HFFc6 (cell line): Measurements from ENCODE around the gene SEC22A. TPM values are rescaled to one million over a fixed set of nuclear protein-coding genes. Genes with fewer than 3 reads are reported as not detected.

Experiments
- DNase-seq: peaks from one replicate; pipeline ENCODE4 v3.0.0-alpha.2; 2018
- H3K27ac Mint-ChIP-seq: 2 replicates; pipeline ENCODE4 v1.8.0; 2020; ENCODE audit warnings: mild to moderate bottlenecking, mixed read lengths
- H3K27me3 Mint-ChIP-seq: 2 replicates; pipeline ENCODE4 v1.8.0; 2021; ENCODE audit warnings: mild to moderate bottlenecking, moderate library complexity, mixed read lengths; ENCODE audit not compliant: insufficient read depth
- H3K36me3 Mint-ChIP-seq: 2 replicates; pipeline ENCODE4 v1.8.0; 2021; ENCODE audit warnings: low read depth, mixed read lengths
- H3K4me1 Mint-ChIP-seq: 2 replicates; pipeline ENCODE4 v1.8.0; 2020; ENCODE audit warnings: low read depth, mixed read lengths
- H3K4me3 Mint-ChIP-seq: 2 replicates; pipeline ENCODE4 v1.8.0; 2020; ENCODE audit warnings: mild to moderate bottlenecking, moderate library complexity, mixed read lengths
- H3K9me3 Mint-ChIP-seq: 2 replicates; pipeline ENCODE4 v1.8.0; 2020; ENCODE audit warnings: mild to moderate bottlenecking, mixed read lengths
- CTCF ChIP-seq: fragments of 200-600 bp; sonication (generic); IDR thresholded peaks from 2 replicates; pipeline ENCODE4 v1.5.0; 2021; ENCODE audit warnings: antibody characterized with exemption, mild to moderate bottlenecking
- total RNA-seq, 6 experiments: library from RNA; stranded (reverse); fragmentation: NEBNext Ultra II Directional; extraction: Animal tissue kit (Norgen Biotek cat#: 25700); gene quantifications; 2 replicates in 1 of 6; 3 replicates in 5 of 6; pipeline ENCODE4 v1.2.3, GENCODE V29; 2021

SEC22A gene
- total RNA-seq, 6 experiments from 2014 or later: 13.7 to 20.8 (median 18.0) TPM

DNA sequence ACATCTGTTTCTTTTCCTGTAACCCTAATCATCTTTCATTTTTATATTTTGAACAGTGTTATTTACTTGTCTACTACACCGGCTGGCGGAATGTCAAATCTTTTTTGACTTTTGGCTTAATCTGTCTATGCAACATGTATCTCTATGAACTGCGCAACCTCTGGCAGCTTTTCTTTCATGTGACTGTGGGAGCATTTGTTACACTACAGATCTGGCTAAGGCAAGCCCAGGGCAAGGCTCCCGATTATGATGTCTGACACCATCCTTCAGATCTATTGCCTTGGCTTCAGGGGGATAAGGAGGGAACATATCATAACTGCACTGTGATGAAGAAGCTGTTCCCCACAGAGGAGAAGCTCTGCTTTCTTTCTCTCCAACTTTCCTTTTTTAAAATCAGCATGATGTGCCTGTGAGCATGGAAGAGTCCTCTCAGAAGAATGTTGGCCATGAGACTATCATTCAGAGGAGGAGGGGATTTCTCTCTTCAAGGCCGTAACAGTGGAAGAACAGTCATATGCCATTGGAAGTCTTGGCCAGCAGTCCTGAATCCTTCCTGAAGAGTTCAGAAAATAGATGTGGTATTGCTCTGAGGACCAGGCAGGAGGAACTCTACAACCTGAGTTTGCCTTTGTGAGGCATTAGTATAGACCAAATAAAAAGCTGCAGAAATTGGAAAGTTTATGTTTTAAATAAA, 69.9 kb downstream of the SEC22A start:
- Mint-ChIP-seq H3K27me3 (no peaks in the 10 kb centered on the region; the same call in none of the 2 replicates), H3K36me3 (peaks cover 4% of the 10 kb centered on the region; the same call in 1 of the 2 replicates), H3K4me1 (peaks cover 34% of the 10 kb centered on the region), H3K9me3 (no peaks in the 10 kb centered on the region), H3K27ac (peak overlapping the region; percentile 62), H3K4me3 (no peak overlapping the region)
- no peak for DNase-seq
- TF ChIP-seq CTCF: no peak

- H3K27ac Mint-ChIP-seq: peak overlapping the region; percentile 92
- TF ChIP-seq CTCF: no peak
- H3K4me1 Mint-ChIP-seq: peaks cover 34% of the 10 kb centered on the region
- no peaks in the 10 kb centered on the region for H3K9me3 Mint-ChIP-seq
- peaks cover 4% of the 10 kb centered on the region; the same call in 1 of the 2 replicates for H3K36me3 Mint-ChIP-seq
- H3K4me3 Mint-ChIP-seq: no peak overlapping the region
- H3K27me3 Mint-ChIP-seq: no peaks in the 10 kb centered on the region; the same call in none of the 2 replicates
- peak; percentile 61 for DNase-seq
Observed at GRCh38 chr3:123272547-123272946, 70.8 kb downstream of the SEC22A start.

GRCh38 chr3:123275691-123276090, 73.9 kb downstream of the SEC22A start:
- peaks cover 4% of the 10 kb centered on the region; the same call in 1 of the 2 replicates for H3K36me3 Mint-ChIP-seq
- DNase-seq: no peak
- no peak for TF ChIP-seq CTCF
- peaks cover 26% of the 10 kb centered on the region for H3K4me1 Mint-ChIP-seq
- H3K27ac Mint-ChIP-seq: no peak overlapping the region
- H3K27me3 Mint-ChIP-seq: peaks cover 3% of the 10 kb centered on the region; the same call in 1 of the 2 replicates
- no peaks in the 10 kb centered on the region for H3K9me3 Mint-ChIP-seq
- no peak overlapping the region for H3K4me3 Mint-ChIP-seq

DNA sequence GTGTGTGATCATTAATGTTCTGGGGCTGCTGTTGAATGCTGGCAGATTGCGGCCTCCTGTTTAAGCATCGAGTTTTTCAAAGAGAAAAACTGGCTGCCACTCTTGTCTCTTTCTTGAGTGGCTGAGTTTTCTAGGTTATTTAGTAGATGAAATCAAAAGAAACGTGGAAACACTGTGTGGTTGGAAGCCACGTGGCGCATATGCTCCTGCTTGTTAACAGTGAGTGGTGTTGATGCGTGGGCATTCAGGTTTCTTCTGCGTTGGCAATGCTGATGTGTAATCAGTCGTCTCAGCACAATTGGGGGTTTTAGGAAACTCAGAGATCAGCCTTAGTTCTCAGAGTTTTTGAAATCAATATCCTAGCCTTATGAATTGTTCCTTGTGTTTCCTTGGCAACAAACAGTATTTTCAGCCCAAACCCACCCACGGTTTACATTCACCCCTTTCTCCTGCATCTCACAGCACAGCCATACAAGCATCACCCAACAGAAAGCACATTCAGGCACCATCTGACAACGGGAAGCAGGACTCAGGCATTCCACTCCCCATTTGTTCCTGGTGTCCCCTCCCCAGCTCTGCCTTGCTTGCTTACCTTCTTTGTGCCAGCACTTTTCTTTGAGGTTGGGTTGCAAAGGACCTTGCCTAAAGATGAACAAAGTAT, 74.7 kb downstream of the SEC22A start:
- no peak overlapping the region for H3K27ac Mint-ChIP-seq
- no peaks in the 10 kb centered on the region for H3K9me3 Mint-ChIP-seq
- no peak overlapping the region for H3K4me3 Mint-ChIP-seq
- TF ChIP-seq CTCF: no peak
- H3K27me3 Mint-ChIP-seq: peaks cover 3% of the 10 kb centered on the region
- peaks cover 24% of the 10 kb centered on the region for H3K4me1 Mint-ChIP-seq
- DNase-seq: no peak
- H3K36me3 Mint-ChIP-seq: peaks cover 4% of the 10 kb centered on the region; the same call in 1 of the 2 replicates

DNA sequence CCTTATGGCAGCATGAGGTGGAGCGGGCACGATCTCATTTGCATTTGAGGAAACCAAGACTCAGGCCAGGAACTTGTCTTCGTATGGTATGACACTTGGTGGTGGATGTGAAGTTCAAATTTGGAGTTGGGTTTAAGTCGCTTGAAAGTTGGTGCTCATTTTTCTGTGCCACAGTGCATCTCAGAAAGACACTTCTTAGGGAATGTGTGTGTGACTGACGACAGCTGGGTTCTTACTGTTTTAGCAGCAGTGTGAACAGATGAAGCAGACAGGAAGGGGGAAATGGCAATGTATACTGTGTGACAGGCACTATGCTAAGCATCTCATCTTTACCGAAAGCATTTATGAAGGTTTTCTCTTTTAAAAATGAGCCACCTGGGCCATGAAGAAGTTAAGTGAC, 75.4 kb downstream of the SEC22A start:
- DNase-seq: no peak
- Mint-ChIP-seq H3K9me3 (no peaks in the 10 kb centered on the region), H3K27me3 (peaks cover 3% of the 10 kb centered on the region), H3K4me3 (no peak overlapping the region), H3K27ac (no peak overlapping the region), H3K4me1 (peaks cover 18% of the 10 kb centered on the region), H3K36me3 (no peaks in the 10 kb centered on the region)
- TF ChIP-seq CTCF: no peak
